KMS-11 (cell line): Measurements from ENCODE around the gene RAB17.
"Not testable (repeated sequence)": the region's sequence is repeated elsewhere in the genome, so short reads cannot be mapped to it uniquely, and the experiment has no call there.

Experiments
- H2AFZ ChIP-seq: fragments of 200-600 bp; sonication (generic); 2 replicates; pipeline ENCODE4 v1.6.1; 2016; ENCODE audit warnings: antibody characterized with exemption, mixed run types, low read depth
- H3K27ac ChIP-seq: fragments of 200-600 bp; sonication (generic); 2 replicates; pipeline ENCODE4 v1.6.1; 2016; ENCODE audit warnings: mild to moderate bottlenecking, mixed run types
- H3K27me3 ChIP-seq: fragments of 200-600 bp; sonication (generic); 2 replicates; pipeline ENCODE4 v1.6.1; 2017; ENCODE audit warnings: mild to moderate bottlenecking, low read depth, mixed run types, moderate library complexity; ENCODE audit not compliant: insufficient read depth
- H3K36me3 ChIP-seq: fragments of 200-600 bp; sonication (generic); 2 replicates; pipeline ENCODE4 v1.6.1; 2017; ENCODE audit warnings: mild to moderate bottlenecking, mixed run types; ENCODE audit not compliant: insufficient read depth
- H3K4me1 ChIP-seq: fragments of 200-600 bp; sonication (generic); 2 replicates; pipeline ENCODE4 v1.6.1; 2016; ENCODE audit warnings: mild to moderate bottlenecking, low read depth, mixed run types; ENCODE audit not compliant: poor library complexity, severe bottlenecking
- H3K4me2 ChIP-seq: fragments of 200-600 bp; sonication (generic); 2 replicates; pipeline ENCODE4 v1.7.0; 2016; ENCODE audit warnings: mild to moderate bottlenecking, mixed run types
- H3K4me3 ChIP-seq: fragments of 200-600 bp; sonication (generic); IDR thresholded peaks from 2 replicates; pipeline ENCODE4 v1.6.1; 2017; ENCODE audit warnings: low read depth, low read length, mixed read lengths; ENCODE audit not compliant: insufficient read depth
- H3K79me2 ChIP-seq: fragments of 200-600 bp; sonication (generic); 2 replicates; pipeline ENCODE4 v1.6.1; 2016; ENCODE audit warnings: low read depth, mixed run types; ENCODE audit not compliant: insufficient read depth
- H3K9ac ChIP-seq: fragments of 200-600 bp; sonication (generic); 2 replicates; pipeline ENCODE4 v1.6.1; 2016; ENCODE audit warnings: mild to moderate bottlenecking, mixed run types
- H4K20me1 ChIP-seq: fragments of 200-600 bp; sonication (generic); 2 replicates; pipeline ENCODE4 v1.6.1; 2016; ENCODE audit warnings: mild to moderate bottlenecking, mixed run types; ENCODE audit not compliant: insufficient read depth
- TF ChIP-seq, protein P1 (sequence below): fragments of 200-600 bp; sonication (generic); conservative IDR thresholded peaks from 2 replicates; pipeline ENCODE4 v1.6.1; 2017; ENCODE audit warnings: low read depth, mild to moderate bottlenecking, antibody characterized with exemption, low read length, moderate library complexity, mixed read lengths

RAB17 gene

DNA sequence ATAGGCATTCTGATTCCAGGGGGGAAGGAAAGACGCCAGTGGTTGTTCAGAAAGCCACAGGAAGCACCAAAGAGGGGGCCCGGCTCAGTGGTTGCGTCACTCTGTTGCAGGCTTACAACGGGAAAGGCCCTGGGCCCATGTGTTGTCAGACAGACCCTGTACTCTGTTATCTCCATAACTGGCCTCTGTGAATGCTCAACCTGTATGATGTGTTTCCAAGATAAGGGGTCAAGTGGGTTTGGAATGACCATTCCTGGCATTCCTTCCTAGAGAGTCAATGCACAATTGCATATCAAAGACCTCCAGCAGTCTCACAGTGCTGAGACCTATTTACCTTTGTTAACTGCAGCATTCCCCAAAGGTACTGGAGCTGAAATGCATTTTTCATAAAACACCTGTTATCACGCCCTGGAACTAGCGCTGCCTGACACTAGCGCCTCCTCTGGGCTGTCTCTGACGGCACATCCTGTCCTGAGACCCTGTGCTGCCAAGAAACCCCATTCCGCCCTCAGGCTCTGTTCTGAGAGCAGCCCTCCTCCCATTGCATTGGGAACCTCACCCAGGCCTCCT, 23.7 kb upstream of the RAB17 start:
- Histone ChIP-seq H3K27me3 (no peaks in the 10 kb centered on the region), H4K20me1 (no peaks in the 10 kb centered on the region), H2AFZ (no peak overlapping the region), H3K4me2 (no peak overlapping the region), H3K4me3 (no peak overlapping the region), H3K9ac (no peak overlapping the region), H3K36me3 (no peaks in the 10 kb centered on the region), H3K79me2 (no peaks in the 10 kb centered on the region), H3K27ac (no peak overlapping the region), H3K4me1 (no peaks in the 10 kb centered on the region)
- TF ChIP-seq, protein P1, sequence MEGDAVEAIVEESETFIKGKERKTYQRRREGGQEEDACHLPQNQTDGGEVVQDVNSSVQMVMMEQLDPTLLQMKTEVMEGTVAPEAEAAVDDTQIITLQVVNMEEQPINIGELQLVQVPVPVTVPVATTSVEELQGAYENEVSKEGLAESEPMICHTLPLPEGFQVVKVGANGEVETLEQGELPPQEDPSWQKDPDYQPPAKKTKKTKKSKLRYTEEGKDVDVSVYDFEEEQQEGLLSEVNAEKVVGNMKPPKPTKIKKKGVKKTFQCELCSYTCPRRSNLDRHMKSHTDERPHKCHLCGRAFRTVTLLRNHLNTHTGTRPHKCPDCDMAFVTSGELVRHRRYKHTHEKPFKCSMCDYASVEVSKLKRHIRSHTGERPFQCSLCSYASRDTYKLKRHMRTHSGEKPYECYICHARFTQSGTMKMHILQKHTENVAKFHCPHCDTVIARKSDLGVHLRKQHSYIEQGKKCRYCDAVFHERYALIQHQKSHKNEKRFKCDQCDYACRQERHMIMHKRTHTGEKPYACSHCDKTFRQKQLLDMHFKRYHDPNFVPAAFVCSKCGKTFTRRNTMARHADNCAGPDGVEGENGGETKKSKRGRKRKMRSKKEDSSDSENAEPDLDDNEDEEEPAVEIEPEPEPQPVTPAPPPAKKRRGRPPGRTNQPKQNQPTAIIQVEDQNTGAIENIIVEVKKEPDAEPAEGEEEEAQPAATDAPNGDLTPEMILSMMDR, result no peak

DNA sequence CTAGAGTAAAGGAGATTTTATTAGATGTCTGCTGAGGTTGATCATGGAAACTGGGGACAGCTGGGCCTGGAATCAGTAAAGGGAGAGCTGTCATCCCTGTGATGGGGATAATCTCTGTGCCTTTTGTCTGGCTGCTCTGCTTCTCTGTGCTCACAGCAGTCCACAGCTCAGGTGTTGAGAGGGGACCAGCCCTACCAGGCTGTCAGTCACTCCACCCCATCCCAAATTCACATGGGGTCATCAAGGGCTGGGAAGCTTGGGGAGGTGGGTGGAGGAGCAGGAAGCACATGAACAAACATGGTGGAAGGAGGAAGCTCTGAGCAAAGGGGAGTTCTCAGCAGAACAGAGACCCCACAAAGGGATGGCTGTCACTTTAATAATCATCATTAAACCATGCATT, 23.1 kb upstream of the RAB17 start:
- H3K4me2 ChIP-seq, result no peak overlapping the region

DNA sequence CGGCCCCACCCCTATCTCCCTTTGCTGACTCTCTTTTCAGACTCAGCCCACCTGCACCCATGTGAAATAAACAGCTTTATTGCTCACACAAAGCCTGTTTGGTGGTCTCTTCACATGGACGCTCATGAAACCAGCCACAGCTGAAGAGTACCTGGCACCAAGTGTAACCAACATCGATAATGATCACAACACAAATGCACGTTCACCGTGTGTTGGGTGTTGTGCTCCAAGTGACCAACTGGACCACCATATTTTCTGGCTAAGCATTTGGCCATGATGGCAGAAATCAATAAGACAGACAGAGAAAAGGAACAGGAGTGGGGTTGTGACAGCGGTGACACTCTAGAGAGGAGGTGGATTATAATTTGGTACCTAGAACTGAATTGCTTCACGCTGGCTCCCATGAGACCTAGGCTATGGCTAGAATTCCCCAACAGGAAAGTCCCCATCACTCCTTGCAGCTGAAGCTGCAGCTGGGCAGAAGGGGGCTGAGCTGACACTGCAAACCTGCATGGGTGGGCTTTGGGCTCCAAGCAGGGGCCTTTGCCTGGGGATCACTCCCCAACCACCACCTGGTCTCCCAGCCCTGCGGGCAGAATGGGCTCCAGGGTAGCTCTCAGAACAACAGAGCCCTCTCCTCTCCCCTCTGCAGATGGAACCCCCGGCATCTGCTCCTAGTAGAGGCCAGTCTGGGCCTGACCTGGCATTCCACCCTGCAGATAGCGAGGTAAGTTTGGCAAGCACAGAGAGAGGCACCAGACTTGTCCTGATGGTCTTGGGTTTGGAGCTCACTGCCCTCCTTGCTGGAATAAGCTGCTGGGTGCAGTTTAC, 22.2 kb upstream of the RAB17 start:
- Histone ChIP-seq H3K79me2 (no peaks in the 10 kb centered on the region), H3K4me3 (no peak overlapping the region), H3K36me3 (no peaks in the 10 kb centered on the region), H3K9ac (no peak overlapping the region), H2AFZ (no peak overlapping the region), H4K20me1 (no peaks in the 10 kb centered on the region), H3K4me1 (no peaks in the 10 kb centered on the region), H3K27ac (no peak overlapping the region), H3K4me2 (no peak overlapping the region), H3K27me3 (no peaks in the 10 kb centered on the region)
- TF ChIP-seq, protein P1, result no peak

More for the DNA sequence above, 23.1 kb upstream of the RAB17 start:
- H3K4me1 ChIP-seq, result no peaks in the 10 kb centered on the region
- H3K27me3 ChIP-seq, result no peaks in the 10 kb centered on the region
- no peaks in the 10 kb centered on the region for H3K79me2 ChIP-seq
- no peaks in the 10 kb centered on the region for H4K20me1 ChIP-seq
- no peak overlapping the region for H2AFZ ChIP-seq
- H3K9ac ChIP-seq, result no peak overlapping the region
- TF ChIP-seq, protein P1, result no peak
- no peaks in the 10 kb centered on the region for H3K36me3 ChIP-seq
- no peak overlapping the region for H3K4me3 ChIP-seq
- H3K27ac ChIP-seq, result no peak overlapping the region

DNA sequence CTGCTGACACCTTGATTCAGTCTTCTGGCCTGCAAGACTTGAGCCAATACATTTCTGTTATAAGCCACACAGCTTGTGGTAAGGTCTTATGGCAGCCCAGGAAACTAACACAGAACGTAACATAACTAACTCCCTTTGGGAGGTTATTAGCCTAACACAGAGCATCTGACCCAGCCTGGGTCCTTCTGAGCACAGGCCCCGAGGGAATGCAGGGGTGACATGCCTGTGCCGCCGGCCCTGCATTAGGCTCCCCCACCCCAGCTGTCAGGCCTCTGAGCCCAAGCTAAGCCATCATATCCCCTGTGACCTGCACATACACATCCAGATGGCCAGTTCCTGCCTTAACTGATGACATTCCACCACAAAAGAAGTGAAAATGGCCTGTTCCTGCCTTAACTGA, 16.0 kb upstream of the RAB17 start:
- H3K27ac ChIP-seq, result not testable (repeated sequence)

DNA sequence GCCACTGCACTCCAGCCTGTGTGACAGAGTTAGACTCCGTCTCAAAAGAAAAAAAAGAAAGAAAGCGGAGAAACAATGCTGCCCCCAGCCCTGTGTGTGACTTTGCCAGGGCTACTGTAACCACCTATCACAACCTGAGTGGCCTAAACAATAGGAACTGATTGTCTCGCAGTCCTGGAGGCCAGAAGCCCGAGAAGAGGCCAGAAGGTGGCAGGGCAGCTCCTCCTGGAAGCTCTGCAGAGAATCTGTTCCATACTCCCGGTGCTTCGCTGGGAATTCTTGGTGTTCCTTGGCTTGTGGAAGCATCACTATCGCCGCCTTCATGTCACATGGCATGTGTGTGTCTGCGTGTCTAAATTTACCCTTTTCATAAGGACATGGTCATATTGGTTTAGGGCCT, 14.4 kb upstream of the RAB17 start:
- TF ChIP-seq, protein P1, result no peak
- no peaks in the 10 kb centered on the region for H3K36me3 ChIP-seq

More for the DNA sequence above, 16.0 kb upstream of the RAB17 start:
- not testable (repeated sequence) for H3K4me1 ChIP-seq, H2AFZ ChIP-seq, H3K36me3 ChIP-seq, H3K9ac ChIP-seq, H3K79me2 ChIP-seq, H3K27me3 ChIP-seq, H3K4me3 ChIP-seq, H3K4me2 ChIP-seq, H4K20me1 ChIP-seq

More for the DNA sequence above, 14.4 kb upstream of the RAB17 start:
- Histone ChIP-seq H3K9ac (no peak overlapping the region), H3K4me1 (no peaks in the 10 kb centered on the region), H3K4me3 (no peak overlapping the region), H3K27ac (no peak overlapping the region), H3K4me2 (no peak overlapping the region), H3K79me2 (no peaks in the 10 kb centered on the region), H4K20me1 (no peaks in the 10 kb centered on the region), H3K27me3 (no peaks in the 10 kb centered on the region), H2AFZ (no peak overlapping the region)
